Upper lobe of left lung (tissue), 4 donors: ENCODE data around the gene GRIK2.

Experiments
- POLR2A ChIP-seq, 4 donors: fragments of 450-650 bp; IDR thresholded peaks; one replicate each; pipeline ENCODE4 v1.5.1; 2016 to 2017; ENCODE audit warnings: antibody characterized with exemption in 4 of 4, mild to moderate bottlenecking in 2 of 4
- TF ChIP-seq, protein P1 (sequence below), 6 experiments: fragments of 450-650 bp in 4 of 6; fragments of 200-600 bp in 2 of 6; sonication (generic) in 2 of 6; IDR thresholded peaks; one replicate each; pipeline ENCODE4 v1.5.1; 2016 to 2019; ENCODE audit warnings: antibody characterized with exemption in 6 of 6

DNA sequence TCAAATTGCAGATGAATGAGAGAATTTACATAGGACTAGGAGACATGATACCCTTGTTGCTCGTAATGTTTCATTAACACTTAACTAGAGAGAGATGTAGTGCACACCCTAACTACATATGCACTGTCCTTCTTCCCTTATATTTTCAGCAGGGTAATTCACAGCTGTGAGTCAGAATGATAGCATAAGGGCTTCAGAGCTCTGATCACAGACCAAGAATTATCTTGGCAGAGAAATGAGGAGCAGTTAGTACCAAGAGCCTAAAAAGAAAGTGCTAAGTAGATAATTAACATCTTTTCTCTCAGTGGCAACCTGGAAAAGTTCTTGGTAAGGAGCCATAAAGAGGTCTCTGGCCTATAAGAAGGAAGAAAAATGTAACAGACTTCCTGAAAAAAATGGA lies 35.8 kb downstream of the GRIK2 start:
- TF ChIP-seq, protein P1, sequence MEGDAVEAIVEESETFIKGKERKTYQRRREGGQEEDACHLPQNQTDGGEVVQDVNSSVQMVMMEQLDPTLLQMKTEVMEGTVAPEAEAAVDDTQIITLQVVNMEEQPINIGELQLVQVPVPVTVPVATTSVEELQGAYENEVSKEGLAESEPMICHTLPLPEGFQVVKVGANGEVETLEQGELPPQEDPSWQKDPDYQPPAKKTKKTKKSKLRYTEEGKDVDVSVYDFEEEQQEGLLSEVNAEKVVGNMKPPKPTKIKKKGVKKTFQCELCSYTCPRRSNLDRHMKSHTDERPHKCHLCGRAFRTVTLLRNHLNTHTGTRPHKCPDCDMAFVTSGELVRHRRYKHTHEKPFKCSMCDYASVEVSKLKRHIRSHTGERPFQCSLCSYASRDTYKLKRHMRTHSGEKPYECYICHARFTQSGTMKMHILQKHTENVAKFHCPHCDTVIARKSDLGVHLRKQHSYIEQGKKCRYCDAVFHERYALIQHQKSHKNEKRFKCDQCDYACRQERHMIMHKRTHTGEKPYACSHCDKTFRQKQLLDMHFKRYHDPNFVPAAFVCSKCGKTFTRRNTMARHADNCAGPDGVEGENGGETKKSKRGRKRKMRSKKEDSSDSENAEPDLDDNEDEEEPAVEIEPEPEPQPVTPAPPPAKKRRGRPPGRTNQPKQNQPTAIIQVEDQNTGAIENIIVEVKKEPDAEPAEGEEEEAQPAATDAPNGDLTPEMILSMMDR (IDR thresholded peaks at IDR 0.05), result no peak
- TF ChIP-seq POLR2A (IDR thresholded peaks at IDR 0.05), result no peak
